Trophoblast cell (in vitro differentiated cells and primary cell): ENCODE results near the gene KLRC3.
"Not testable (repeated sequence)": the region's sequence is repeated elsewhere in the genome, so short reads cannot be mapped to it uniquely, and the experiment has no call there.

ENCODE experiments used
- DNase-seq, 2 donors: peaks; one replicate each; pipeline ENCODE4 v3.0.0-alpha.2; 2016
- H2AFZ ChIP-seq: 2 replicates; pipeline ENCODE4 v1.6.1; 2013; ENCODE audit warnings: low read length, moderate library complexity, mild to moderate bottlenecking; ENCODE audit not compliant: insufficient read depth, poor library complexity
- H2AK5ac ChIP-seq: 2 replicates; pipeline ENCODE4 v1.6.1; 2013; ENCODE audit warnings: mild to moderate bottlenecking, low read length
- H2BK120ac ChIP-seq: 2 replicates; pipeline ENCODE4 v1.6.1; 2013; ENCODE audit warnings: low read length, mild to moderate bottlenecking, moderate library complexity; ENCODE audit not compliant: insufficient read depth, poor library complexity
- H2BK12ac ChIP-seq: 2 replicates; pipeline ENCODE4 v1.6.1; 2013; ENCODE audit warnings: mild to moderate bottlenecking, low read length, moderate library complexity
- H2BK5ac ChIP-seq: 2 replicates; pipeline ENCODE4 v1.6.1; 2013; ENCODE audit warnings: low read length, low read depth, moderate library complexity, mild to moderate bottlenecking; ENCODE audit not compliant: poor library complexity
- H3K14ac ChIP-seq: 2 replicates; pipeline ENCODE4 v1.6.1; 2013; ENCODE audit warnings: mild to moderate bottlenecking, low read length
- H3K18ac ChIP-seq: 2 replicates; pipeline ENCODE4 v1.6.1; 2013; ENCODE audit warnings: mild to moderate bottlenecking, low read length
- H3K23ac ChIP-seq: 2 replicates; pipeline ENCODE4 v1.6.1; 2013; ENCODE audit warnings: low read length
- H3K27ac ChIP-seq: 2 replicates; pipeline ENCODE4 v1.5.1; 2013; ENCODE audit warnings: low read depth, mild to moderate bottlenecking, inconsistent platforms, low read length, moderate library complexity
- H3K27me3 ChIP-seq: 2 replicates; pipeline ENCODE4 v1.6.1; 2013; ENCODE audit warnings: inconsistent platforms, mild to moderate bottlenecking, low read length, moderate library complexity; ENCODE audit not compliant: insufficient read depth
- H3K36me3 ChIP-seq, 2 experiments: 1 replicate in 1 of 2; 2 replicates in 1 of 2; pipeline ENCODE4 v1.6.1; 2013; ENCODE audit warnings: low read length in 2 of 2, mild to moderate bottlenecking in 2 of 2, moderate library complexity in 1 of 2; ENCODE audit not compliant: insufficient read depth in 2 of 2, control insufficient read depth in 1 of 2
- H3K4ac ChIP-seq: 2 replicates; pipeline ENCODE4 v1.6.1; 2013; ENCODE audit warnings: low read depth, mild to moderate bottlenecking, low read length, moderate library complexity
- H3K4me1 ChIP-seq, 2 experiments: 1 replicate in 1 of 2; 2 replicates in 1 of 2; pipeline ENCODE4 v1.6.1; 2013; ENCODE audit warnings: low read length in 2 of 2, mild to moderate bottlenecking in 2 of 2, moderate library complexity in 1 of 2; ENCODE audit not compliant: insufficient read depth in 2 of 2, control insufficient read depth in 1 of 2
- H3K4me2 ChIP-seq: 2 replicates; pipeline ENCODE4 v1.6.1; 2013; ENCODE audit warnings: inconsistent platforms, mild to moderate bottlenecking, low read length, moderate library complexity
- H3K4me3 ChIP-seq: 2 replicates; pipeline ENCODE4 v1.5.1; 2013; ENCODE audit warnings: mild to moderate bottlenecking, low read depth, low read length, inconsistent platforms
- H3K79me1 ChIP-seq: one replicate; pipeline ENCODE4 v1.6.1; 2013; ENCODE audit warnings: low read length
- H3K79me2 ChIP-seq: 2 replicates; pipeline ENCODE4 v1.6.1; 2013; ENCODE audit warnings: low read length, mild to moderate bottlenecking; ENCODE audit not compliant: control insufficient read depth, insufficient read depth, poor library complexity
- H3K9ac ChIP-seq: 2 replicates; pipeline ENCODE4 v1.6.1; 2013; ENCODE audit warnings: mild to moderate bottlenecking, low read length
- H3K9me3 ChIP-seq: 2 replicates; pipeline ENCODE4 v1.6.1; 2013; ENCODE audit warnings: low read depth, mild to moderate bottlenecking, control low read depth, inconsistent platforms, low read length; ENCODE audit not compliant: insufficient read depth
- H4K12ac ChIP-seq: 2 replicates; pipeline ENCODE4 v1.6.1; 2013; ENCODE audit warnings: low read depth, mild to moderate bottlenecking, low read length, moderate library complexity
- H4K8ac ChIP-seq: 2 replicates; pipeline ENCODE4 v1.6.1; 2013; ENCODE audit warnings: low read depth, mild to moderate bottlenecking, low read length, moderate library complexity
- H4K91ac ChIP-seq: one replicate; pipeline ENCODE4 v1.6.1; 2013; ENCODE audit warnings: low read depth, mild to moderate bottlenecking, low read length, moderate library complexity
- WGBS: extraction: QIAGEN DNeasy Blood & Tissue Kit; methylation state at CpG from one replicate; pipeline ENCODE4 v1.1.7; 2013; ENCODE audit warnings: missing lambda C conversion rate; ENCODE audit not compliant: insufficient read length, insufficient coverage; ENCODE audit errors: extremely low coverage; 5-methylcytosine and 5-hydroxymethylcytosine counted together

Gene KLRC3

DNA sequence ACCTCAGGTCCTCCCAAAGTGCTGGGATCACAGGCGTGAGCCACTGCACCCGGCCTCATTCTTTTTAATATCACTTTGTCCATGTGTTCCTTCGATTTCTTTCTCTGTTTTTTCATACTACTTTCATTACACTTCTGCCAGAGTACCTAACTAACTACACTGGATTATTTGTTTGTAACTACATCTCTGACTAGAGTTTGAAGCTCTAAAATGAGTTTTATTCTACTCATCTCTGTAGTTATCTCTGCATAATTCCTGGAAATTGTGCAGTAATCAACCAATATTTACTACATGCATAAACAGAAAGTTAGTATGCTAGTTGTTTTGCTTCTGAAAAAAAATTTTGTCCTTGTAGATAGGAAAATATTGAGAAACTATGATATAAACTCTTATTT lies 45.8 kb downstream of the KLRC3 start:
- H3K14ac ChIP-seq = no peak overlapping the region
- no peaks in the 10 kb centered on the region for H3K79me1 ChIP-seq
- no peaks in the 10 kb centered on the region for H3K4me1 ChIP-seq
- DNase-seq = no peak
- H2AFZ ChIP-seq = no peak overlapping the region
- H3K27me3 ChIP-seq = no peaks in the 10 kb centered on the region
- H3K9ac ChIP-seq = no peak overlapping the region
- WGBS = no CpG with 5 or more reads among the region's 3 CpGs
- no peak overlapping the region for H3K4me2 ChIP-seq
- H4K91ac ChIP-seq = no peak overlapping the region
- H4K12ac ChIP-seq = no peak overlapping the region
- no peak overlapping the region for H3K27ac ChIP-seq
- no peaks in the 10 kb centered on the region for H3K9me3 ChIP-seq
- no peaks in the 10 kb centered on the region for H3K36me3 ChIP-seq
- no peak overlapping the region for H2AK5ac ChIP-seq
- no peaks in the 10 kb centered on the region for H3K79me2 ChIP-seq
- H2BK12ac ChIP-seq = no peak overlapping the region
- H4K8ac ChIP-seq = no peak overlapping the region
- H3K23ac ChIP-seq = no peak overlapping the region
- no peak overlapping the region for H3K18ac ChIP-seq
- H2BK120ac ChIP-seq = no peak overlapping the region
- no peak overlapping the region for H3K4ac ChIP-seq
- no peak overlapping the region for H2BK5ac ChIP-seq
- no peak overlapping the region for H3K4me3 ChIP-seq

- H3K9me3 ChIP-seq = no peaks in the 10 kb centered on the region
- H3K23ac ChIP-seq = no peak overlapping the region
- H2BK12ac ChIP-seq = no peak overlapping the region
- no peaks in the 10 kb centered on the region for H3K36me3 ChIP-seq
- H2AK5ac ChIP-seq = no peak overlapping the region
- no peak overlapping the region for H2BK5ac ChIP-seq
- no peak overlapping the region for H3K4me2 ChIP-seq
- H3K4me3 ChIP-seq = no peak overlapping the region
- no peak for DNase-seq
- no peak overlapping the region for H4K91ac ChIP-seq
- WGBS = no CpG with 5 or more reads among the region's 1 CpG
- H3K79me1 ChIP-seq = no peaks in the 10 kb centered on the region
- H3K9ac ChIP-seq = no peak overlapping the region
- no peak overlapping the region for H2AFZ ChIP-seq
- no peak overlapping the region for H2BK120ac ChIP-seq
- no peak overlapping the region for H3K4ac ChIP-seq
- no peaks in the 10 kb centered on the region for H3K4me1 ChIP-seq
- H3K79me2 ChIP-seq = no peaks in the 10 kb centered on the region
- H4K8ac ChIP-seq = no peak overlapping the region
- H3K14ac ChIP-seq = no peak overlapping the region
- no peak overlapping the region for H4K12ac ChIP-seq
- no peaks in the 10 kb centered on the region for H3K27me3 ChIP-seq
- no peak overlapping the region for H3K27ac ChIP-seq
- H3K18ac ChIP-seq = no peak overlapping the region
Measured at GRCh38 chr12:10372559-10372958, 47.8 kb downstream of the KLRC3 start.

GRCh38 chr12:10371893-10372535 lies 48.4 kb downstream of the KLRC3 start:
- not testable (repeated sequence) for H3K79me2 ChIP-seq, H2AFZ ChIP-seq, DNase-seq, H3K23ac ChIP-seq, H2BK120ac ChIP-seq, H3K9me3 ChIP-seq, H3K4me1 ChIP-seq, H2BK12ac ChIP-seq, H3K27me3 ChIP-seq, H3K9ac ChIP-seq, H3K79me1 ChIP-seq, H3K27ac ChIP-seq, H3K36me3 ChIP-seq, H3K14ac ChIP-seq, H4K8ac ChIP-seq, H3K4me3 ChIP-seq, H4K91ac ChIP-seq, H3K4ac ChIP-seq, H3K18ac ChIP-seq, H2BK5ac ChIP-seq, H4K12ac ChIP-seq, H3K4me2 ChIP-seq, H2AK5ac ChIP-seq
- WGBS = no CpG with 5 or more reads among the region's 6 CpGs

DNA sequence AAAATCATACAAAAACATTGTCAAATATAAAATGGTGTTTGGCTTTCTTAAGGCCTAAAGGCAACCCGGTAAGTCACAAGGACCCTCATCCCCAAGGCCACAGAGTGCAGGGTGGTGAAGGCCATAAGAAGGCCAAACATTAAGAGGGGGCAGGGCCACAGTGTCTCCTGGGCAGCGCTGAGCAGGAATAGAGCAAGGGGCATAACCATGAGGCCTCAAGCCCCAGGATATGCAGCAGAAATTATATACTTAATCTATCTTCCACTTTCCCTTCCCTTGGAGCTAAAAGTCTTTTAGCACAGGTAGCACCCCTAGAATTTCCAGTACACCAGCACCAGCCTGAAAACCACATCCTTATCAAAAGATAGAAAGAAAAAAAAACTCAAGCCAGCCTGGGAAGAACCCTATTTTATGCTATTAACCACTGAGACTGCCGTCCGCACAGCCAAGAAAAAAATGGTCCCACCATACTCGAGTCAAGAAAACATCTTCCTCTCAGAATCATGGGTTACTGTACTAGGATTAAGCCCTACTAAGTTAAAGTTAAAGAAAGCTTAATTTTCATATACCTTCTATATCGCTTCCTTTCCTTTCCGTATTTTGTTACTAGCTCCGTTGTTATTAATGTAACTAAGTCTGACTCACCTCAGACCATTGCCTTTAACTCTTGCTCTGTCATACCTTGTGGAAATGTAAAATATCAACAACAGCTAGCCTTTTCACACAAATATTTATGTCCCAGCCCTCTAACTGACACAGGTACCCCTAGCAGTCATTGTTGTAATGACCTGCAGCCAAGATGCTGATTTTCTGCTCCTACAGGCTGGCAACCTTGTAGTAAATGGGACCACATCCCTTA lies 50.6 kb downstream of the KLRC3 start:
- no peak overlapping the region for H3K14ac ChIP-seq
- no peak overlapping the region for H3K4me3 ChIP-seq
- no peaks in the 10 kb centered on the region for H3K27me3 ChIP-seq
- H3K9ac ChIP-seq = no peak overlapping the region
- H2BK5ac ChIP-seq = no peak overlapping the region
- H3K79me2 ChIP-seq = no peaks in the 10 kb centered on the region
- no peak overlapping the region for H4K91ac ChIP-seq
- no peak overlapping the region for H2AFZ ChIP-seq
- no peak overlapping the region for H2AK5ac ChIP-seq
- H3K36me3 ChIP-seq = no peaks in the 10 kb centered on the region
- DNase-seq = no peak
- H4K8ac ChIP-seq = no peak overlapping the region
- H2BK120ac ChIP-seq = peak overlapping the region; percentile 41
- peaks cover 7% of the 10 kb centered on the region for H3K79me1 ChIP-seq
- no peak overlapping the region for H4K12ac ChIP-seq
- peaks cover 9 to 12% of the 10 kb centered on the region in 2 experiments for H3K4me1 ChIP-seq
- H2BK12ac ChIP-seq = no peak overlapping the region
- no peak overlapping the region for H3K4ac ChIP-seq
- no peak overlapping the region for H3K27ac ChIP-seq
- H3K4me2 ChIP-seq = no peak overlapping the region
- no CpG with 5 or more reads among the region's 8 CpGs for WGBS
- no peaks in the 10 kb centered on the region for H3K9me3 ChIP-seq
- H3K23ac ChIP-seq = no peak overlapping the region
- H3K18ac ChIP-seq = no peak overlapping the region
